ENCODE results near the gene SH3GLB1. TPM values are rescaled to one million over a fixed set of nuclear protein-coding genes. Genes with fewer than 3 reads are reported as not detected.

The SH3GLB1 gene
- total RNA-seq, 6 donors from 2014 or later = 23.9 to 94.6 (median 62.0) TPM

GRCh38 chr1:86779308-86780191 lies 75.2 kb downstream of the SH3GLB1 start:
- H3K27me3 ChIP-seq = no peaks in the 10 kb centered on the region
- H3K27ac ChIP-seq = no peak overlapping the region
- H3K9me3 ChIP-seq = no peaks in the 10 kb centered on the region
- DNase-seq = peak in 1 of 2 donors; percentile 67
- H3K36me3 ChIP-seq = no peaks in the 10 kb centered on the region
- TF ChIP-seq CTCF (IDR thresholded peaks at IDR 0.05) = no peak
- TF ChIP-seq EP300 (IDR thresholded peaks at IDR 0.05) = no peak
- no peak for TF ChIP-seq POLR2A (IDR thresholded peaks at IDR 0.05)
- TF ChIP-seq POLR2AphosphoS5 (IDR thresholded peaks at IDR 0.05) = no peak
- H3K4me3 ChIP-seq = no peak overlapping the region
- 63 to 75% methylated on average over 8 of the region's 8 CpGs for WGBS, 2 donors
- no peak for ATAC-seq (ENCODE audit: low FRiP score in 2 of 2)
- peaks cover 6 to 15% (median 11%) of the 10 kb centered on the region in 4 donors for H3K4me1 ChIP-seq

- Histone ChIP-seq H3K36me3 (no peaks in the 10 kb centered on the region), H3K4me3 (no peak overlapping the region), H3K9me3 (no peaks in the 10 kb centered on the region), H3K27ac (no peak overlapping the region), H3K4me1 (peaks cover 0 to 6% (median under 1%) of the 10 kb centered on the region in 4 donors), H3K27me3 (no peaks in the 10 kb centered on the region)
- no peak for DNase-seq
- no peak for TF ChIP-seq CTCF (IDR thresholded peaks at IDR 0.05)
- no peak for TF ChIP-seq EP300 (IDR thresholded peaks at IDR 0.05)
- no peak for TF ChIP-seq POLR2A (IDR thresholded peaks at IDR 0.05)
- no peak for TF ChIP-seq POLR2AphosphoS5 (IDR thresholded peaks at IDR 0.05)
- no peak for ATAC-seq (ENCODE audit: low FRiP score in 2 of 2)
Measured at GRCh38 chr1:86782482-86782881, 78.1 kb downstream of the SH3GLB1 start.

DNA sequence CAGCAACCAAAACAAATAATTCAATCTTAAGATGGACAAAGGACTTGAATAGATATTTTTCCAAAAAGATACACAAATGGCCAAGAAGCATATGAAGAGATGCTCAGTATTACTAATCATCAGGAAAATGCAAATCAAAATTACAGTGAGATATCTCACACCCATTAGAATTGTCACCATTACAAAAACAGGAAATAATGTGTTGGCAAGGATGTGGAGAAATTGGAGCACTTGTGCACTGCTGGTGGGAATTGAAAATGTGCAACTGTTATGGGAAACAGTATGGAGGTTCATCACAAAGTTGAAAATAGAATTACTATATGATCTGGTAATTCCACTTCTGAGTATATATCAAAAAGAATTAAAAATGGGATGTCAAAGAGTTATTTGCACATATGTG lies 83.2 kb downstream of the SH3GLB1 start:
- Histone ChIP-seq H3K27ac (peak overlapping the region; percentile 3 to 85 (median 80)), H3K27me3 (no peaks in the 10 kb centered on the region), H3K4me1 (peaks cover 22 to 31% (median 24%) of the 10 kb centered on the region in 4 donors), H3K4me3 (no peak overlapping the region), H3K36me3 (no peaks in the 10 kb centered on the region), H3K9me3 (no peaks in the 10 kb centered on the region)
- TF ChIP-seq POLR2AphosphoS5 (IDR thresholded peaks at IDR 0.05) (no peak), POLR2A (IDR thresholded peaks at IDR 0.05) (no peak), EP300 (IDR thresholded peaks at IDR 0.05) (no peak), CTCF (IDR thresholded peaks at IDR 0.05) (no peak)
- DNase-seq (no peak), ATAC-seq (ENCODE audit: low FRiP score in 2 of 2) (no peak)

- DNase-seq (peak; percentile 7 to 41), ATAC-seq (ENCODE audit: low FRiP score in 2 of 2) (peak; percentile 77 to 89)
- Histone ChIP-seq H3K27me3 (no peaks in the 10 kb centered on the region), H3K36me3 (no peaks in the 10 kb centered on the region), H3K4me3 (no peak overlapping the region), H3K9me3 (no peaks in the 10 kb centered on the region), H3K27ac (peak overlapping the region; percentile 74 to 85 (median 80)), H3K4me1 (peaks cover 31 to 40% (median 33%) of the 10 kb centered on the region in 4 donors)
- TF ChIP-seq EP300 (IDR thresholded peaks at IDR 0.05) (peak in 1 of 4 donors; percentile 27), POLR2AphosphoS5 (IDR thresholded peaks at IDR 0.05) (peak in 1 of 2 donors; percentile 12), CTCF (IDR thresholded peaks at IDR 0.05) (no peak), POLR2A (IDR thresholded peaks at IDR 0.05) (no peak)
- 63 to 71% methylated on average over 6 of the region's 6 CpGs for WGBS, 2 donors
Measured at GRCh38 chr1:86788300-86789206, 84.2 kb downstream of the SH3GLB1 start.
